ENCODE data around the gene KIFBP. TPM values are rescaled to one million over a fixed set of nuclear protein-coding genes. Genes with fewer than 3 reads are reported as not detected.

Gene KIFBP
- total and polyA plus RNA-seq, 4 donors: 10.9 to 27.9 (median 16.4) TPM

DNA sequence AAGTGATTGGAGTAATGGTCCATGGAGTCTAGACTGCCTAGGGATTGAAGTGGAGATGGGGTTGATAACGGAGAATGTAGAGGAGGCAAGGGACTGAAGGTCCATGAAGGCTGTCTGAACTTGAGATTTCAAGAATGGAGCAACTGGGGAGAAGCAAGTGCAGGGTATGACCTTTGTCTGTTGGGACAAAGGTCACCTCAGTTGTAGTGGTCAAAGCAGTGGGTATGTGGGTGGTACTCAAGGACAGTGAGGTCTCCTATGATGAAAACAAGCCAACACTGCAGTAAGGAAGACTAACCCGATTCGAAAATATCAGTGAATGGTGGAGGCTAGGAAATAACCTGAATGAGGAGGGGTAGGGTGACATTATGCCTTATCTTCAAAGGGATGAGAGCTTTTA lies 38.0 kb upstream of the KIFBP start:
- no peaks in the 10 kb centered on the region for H3K27me3 ChIP-seq (ENCODE audit: control insufficient read depth in 3 of 3, insufficient read depth in 3 of 3, low read length in 2 of 3)
- H3K36me3 ChIP-seq (ENCODE audit: control insufficient read depth in 4 of 4, insufficient read depth in 4 of 4, low read length in 4 of 4): peaks cover 12 to 20% (median 17%) of the 10 kb centered on the region in 4 donors
- no peaks in the 10 kb centered on the region for H3K9me3 ChIP-seq (ENCODE audit: control insufficient read depth in 4 of 4, insufficient read depth in 3 of 4, low read length in 3 of 4)
- ATAC-seq (ENCODE audit: insufficient read depth, low FRiP score) (no peak), DNase-seq (no peak)
- WGBS, 2 donors: 96 to 99% methylated on average over 3 of the region's 3 CpGs
- H3K9ac ChIP-seq (ENCODE audit: insufficient read depth in 1 of 2, low read length in 2 of 2): no peak overlapping the region
- no peak overlapping the region for H3K4me3 ChIP-seq
- peaks cover 0 to 3% (median 0%) of the 10 kb centered on the region in 5 donors for H3K4me1 ChIP-seq (ENCODE audit: control insufficient read depth in 5 of 5, insufficient read depth in 5 of 5, low read length in 5 of 5)
- H3K27ac ChIP-seq (ENCODE audit: low read depth in 1 of 2, low read length in 1 of 2): no peak overlapping the region
- TF ChIP-seq CTCF (IDR thresholded peaks at IDR 0.05; ENCODE audit: control extremely low read depth, extremely low read depth): no peak

GRCh38 chr10:68954904-68955303 lies 33.7 kb upstream of the KIFBP start:
- WGBS, 2 donors: 86 to 93% methylated on average over 12 of the region's 12 CpGs
- no peaks in the 10 kb centered on the region for H3K9me3 ChIP-seq (ENCODE audit: control insufficient read depth in 4 of 4, insufficient read depth in 3 of 4, low read length in 3 of 4)
- H3K36me3 ChIP-seq (ENCODE audit: control insufficient read depth in 4 of 4, insufficient read depth in 4 of 4, low read length in 4 of 4): peaks cover under 1 to 7% (median 5%) of the 10 kb centered on the region in 4 donors
- H3K27me3 ChIP-seq (ENCODE audit: control insufficient read depth in 3 of 3, insufficient read depth in 3 of 3, low read length in 2 of 3): no peaks in the 10 kb centered on the region
- H3K27ac ChIP-seq (ENCODE audit: low read depth in 1 of 2, low read length in 1 of 2): no peak overlapping the region
- H3K4me1 ChIP-seq (ENCODE audit: control insufficient read depth in 5 of 5, insufficient read depth in 5 of 5, low read length in 5 of 5): peaks cover 0 to 11% (median 7%) of the 10 kb centered on the region in 5 donors
- no peak for TF ChIP-seq CTCF (IDR thresholded peaks at IDR 0.05; ENCODE audit: control extremely low read depth, extremely low read depth)
- no peak for DNase-seq
- ATAC-seq (ENCODE audit: insufficient read depth, low FRiP score): no peak
- no peak overlapping the region for H3K4me3 ChIP-seq
- no peak overlapping the region for H3K9ac ChIP-seq (ENCODE audit: insufficient read depth in 1 of 2, low read length in 2 of 2)

GRCh38 chr10:68955355-68955831 lies 33.2 kb upstream of the KIFBP start:
- DNase-seq (peak in 1 of 3 donors; percentile 14), ATAC-seq (ENCODE audit: insufficient read depth, low FRiP score) (no peak)
- Histone ChIP-seq H3K9ac (ENCODE audit: insufficient read depth in 1 of 2, low read length in 2 of 2) (peak overlapping the region; percentile 69 to 81), H3K27me3 (ENCODE audit: control insufficient read depth in 3 of 3, insufficient read depth in 3 of 3, low read length in 2 of 3) (no peaks in the 10 kb centered on the region), H3K27ac (ENCODE audit: low read depth in 1 of 2, low read length in 1 of 2) (peak overlapping the region; percentile 80 to 95), H3K4me1 (ENCODE audit: control insufficient read depth in 5 of 5, insufficient read depth in 5 of 5, low read length in 5 of 5) (peaks cover 0 to 11% (median 7%) of the 10 kb centered on the region in 5 donors), H3K36me3 (ENCODE audit: control insufficient read depth in 4 of 4, insufficient read depth in 4 of 4, low read length in 4 of 4) (peaks cover 3 to 9% (median 5%) of the 10 kb centered on the region in 4 donors), H3K4me3 (peak overlapping the region; percentile 71), H3K9me3 (ENCODE audit: control insufficient read depth in 4 of 4, insufficient read depth in 3 of 4, low read length in 3 of 4) (no peaks in the 10 kb centered on the region)
- 4% methylated on average over 16 of the region's 16 CpGs for WGBS, 2 donors
- TF ChIP-seq CTCF (IDR thresholded peaks at IDR 0.05; ENCODE audit: control extremely low read depth, extremely low read depth): no peak
